A673 (cell line): ENCODE results near the gene CYB561D2. TPM values are rescaled to one million over a fixed set of nuclear protein-coding genes. Genes with fewer than 3 reads are reported as not detected.

Experiments used
- BruUV-seq: library from RNA; stranded (reverse); fragments of 400-500 nt; replicated peaks from 2 replicates; lab custom pipeline; 2021; lab: Mats Ljungman, UMichigan
- CTCF ChIA-PET: fragments of 300-600 bp; sonication (Branson Sonifier 250); formaldehyde crosslinking; loops from one replicate; lab custom pipeline; 2022; ENCODE audit warnings: antibody characterized with exemption; lab: Charles Lee
- POLR2A ChIA-PET: fragments of 300-600 bp; sonication (Branson Sonifier 250); formaldehyde crosslinking; loops from one replicate; lab custom pipeline; 2022; ENCODE audit warnings: antibody characterized with exemption; ENCODE audit not compliant: low non-redundant PET; lab: Charles Lee
- DNase-seq: peaks from one replicate; pipeline ENCODE4 v3.0.0-alpha.2; 2015; ENCODE audit warnings: low spot score
- H3K27ac ChIP-seq: fragments of 200-600 bp; sonication (generic); 2 replicates; pipeline ENCODE4 v1.5.1; 2016; ENCODE audit warnings: mixed run types, low read depth, mild to moderate bottlenecking, mixed read lengths, antibody characterized with exemption, low read length; ENCODE audit not compliant: poor library complexity, severe bottlenecking
- H3K27me3 ChIP-seq: fragments of 200-600 bp; sonication (generic); replicated peaks from 2 replicates; pipeline ENCODE4 v1.6.1; 2017; ENCODE audit warnings: mixed run types, low read depth, mild to moderate bottlenecking, mixed read lengths, antibody characterized with exemption, low read length; ENCODE audit not compliant: insufficient read depth, poor library complexity
- H3K36me3 ChIP-seq: fragments of 200-600 bp; sonication (generic); 2 replicates; pipeline ENCODE4 v1.6.1; 2016; ENCODE audit warnings: mixed run types, mild to moderate bottlenecking, mixed read lengths, antibody characterized with exemption, low read length; ENCODE audit not compliant: insufficient read depth, poor library complexity, severe bottlenecking
- H3K4me1 ChIP-seq: fragments of 200-600 bp; sonication (generic); 2 replicates; pipeline ENCODE4 v1.6.1; 2017; ENCODE audit warnings: mixed run types, mild to moderate bottlenecking, mixed read lengths, antibody characterized with exemption, low read length; ENCODE audit not compliant: insufficient read depth, poor library complexity, severe bottlenecking
- H3K4me3 ChIP-seq: fragments of 200-600 bp; sonication (generic); 2 replicates; pipeline ENCODE4 v1.5.1; 2016; ENCODE audit warnings: low read depth, mixed run types, mild to moderate bottlenecking, mixed read lengths, low read length; ENCODE audit not compliant: poor library complexity, severe bottlenecking
- H3K9me3 ChIP-seq: fragments of 200-600 bp; sonication (generic); 2 replicates; pipeline ENCODE4 v1.6.1; 2016; ENCODE audit warnings: mixed run types, low read depth, mild to moderate bottlenecking, mixed read lengths, antibody characterized with exemption, low read length; ENCODE audit not compliant: poor library complexity, severe bottlenecking
- CTCF ChIP-seq: fragments of 300-800, 200-600 bp; sonication (generic); conservative IDR thresholded peaks from 2 replicates; pipeline ENCODE4 v1.5.1; 2017; ENCODE audit warnings: low read depth, mild to moderate bottlenecking, antibody characterized with exemption, low read length, moderate library complexity, mixed read lengths
- EZH2 ChIP-seq: fragments of 200-600 bp; sonication (generic); IDR thresholded peaks from 2 replicates; pipeline ENCODE4 v1.6.1; 2017; ENCODE audit warnings: borderline replicate concordance, low read depth, mild to moderate bottlenecking, mixed read lengths, antibody characterized with exemption, low read length; ENCODE audit not compliant: poor library complexity, severe bottlenecking
- intact Hi-C: fragments of 100-400 bp; cut with micrococcal nuclease; formaldehyde crosslinking; loops from one replicate; pipeline ENCODE4 v1.10.0; 2022; ENCODE audit not compliant: unreplicated experiment
- total RNA-seq: library from RNA; stranded (reverse); gene quantifications from 2 replicates; pipeline ENCODE4 v1.2.3, GENCODE V29; 2021

CYB561D2 gene
- total RNA-seq, 1 experiment from 2014 or later: 8.2 TPM

GRCh38 chr3:50318163-50318562, 32.5 kb upstream of the CYB561D2 start:
- Histone ChIP-seq H3K27ac (no peak overlapping the region), H3K9me3 (no peaks in the 10 kb centered on the region), H3K36me3 (no peaks in the 10 kb centered on the region), H3K4me3 (no peak overlapping the region), H3K4me1 (peaks cover 3% of the 10 kb centered on the region), H3K27me3 (no peaks in the 10 kb centered on the region)
- TF ChIP-seq EZH2 (no peak), CTCF (no peak)
- CTCF ChIA-PET: no interaction called here
- POLR2A ChIA-PET: no interaction called here
- DNase-seq: no peak
- BruUV-seq: no TSS peak
- intact Hi-C loops: no loop called here

- ChIA-PET POLR2A (no interaction called here), CTCF (no interaction called here)
- no peaks in the 10 kb centered on the region for H3K9me3 ChIP-seq
- H3K27me3 ChIP-seq: no peaks in the 10 kb centered on the region
- DNase-seq: no peak
- H3K4me3 ChIP-seq: no peak overlapping the region
- no peak overlapping the region for H3K27ac ChIP-seq
- peaks cover 3% of the 10 kb centered on the region for H3K4me1 ChIP-seq
- intact Hi-C loops: no loop called here
- H3K36me3 ChIP-seq: no peaks in the 10 kb centered on the region
- TF ChIP-seq CTCF (no peak), EZH2 (no peak)
- no TSS peak for BruUV-seq
Measured at GRCh38 chr3:50318615-50319014, 32.0 kb upstream of the CYB561D2 start.

GRCh38 chr3:50319181-50319893, 31.3 kb upstream of the CYB561D2 start:
- Histone ChIP-seq H3K4me3 (no peak overlapping the region), H3K4me1 (peaks cover 3% of the 10 kb centered on the region), H3K27ac (no peak overlapping the region), H3K9me3 (no peaks in the 10 kb centered on the region), H3K36me3 (no peaks in the 10 kb centered on the region), H3K27me3 (no peaks in the 10 kb centered on the region)
- intact Hi-C loops: no loop called here
- BruUV-seq: TSS peak; percentile 30
- ChIA-PET POLR2A (no interaction called here), CTCF (no interaction called here)
- DNase-seq: no peak
- TF ChIP-seq CTCF (no peak), EZH2 (no peak)
